Measurements from ENCODE around the gene ZRANB3.

DNA sequence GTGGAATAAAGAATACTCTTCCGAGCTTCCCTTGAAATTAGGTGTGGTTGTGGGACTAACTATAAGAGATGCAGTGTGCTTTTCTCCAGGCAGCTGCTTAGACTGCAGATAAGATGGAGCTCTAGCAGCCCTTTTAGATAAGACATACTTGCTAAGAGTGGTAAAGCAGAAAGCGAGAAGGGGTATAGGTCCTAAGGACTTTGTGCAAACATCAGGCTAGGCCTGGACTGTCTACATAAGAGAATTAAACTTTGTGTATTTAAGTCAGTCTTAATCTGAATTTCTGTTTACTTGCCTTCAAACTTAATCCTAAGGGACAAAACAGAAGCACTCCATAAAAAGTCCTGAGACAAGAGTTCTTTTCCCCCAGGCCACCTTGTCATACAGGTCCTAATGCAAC, 260.0 kb downstream of the ZRANB3 start:
- TF ChIP-seq BHLHE40 (IDR thresholded peaks at IDR 0.05; ENCODE audit: borderline replicate concordance) (no peak), FOXK2 (IDR thresholded peaks at IDR 0.05) (no peak), ARNT (IDR thresholded peaks at IDR 0.05) (no peak)

Data from HEK293T (cell line).